ENCODE results near the gene TNS1.

GRCh38 chr2:217820904-217821303, 181.9 kb downstream of the TNS1 start:
- TF ChIP-seq CTCF (IDR thresholded peaks at IDR 0.05; ENCODE audit: low read length) (no peak), EZH2 (optimal IDR thresholded peaks at IDR 0.05; ENCODE audit: low read depth, low read length) (no peak)

All from MM.1S (cell line).